GM23248 (cell line): ENCODE data around the gene EIF5B. TPM values are rescaled to one million over a fixed set of nuclear protein-coding genes. Genes with fewer than 3 reads are reported as not detected.
A peak's percentile ranks its signal among the peaks of the same experiment; 100 is the strongest.
"Not testable (repeated sequence)": the region's sequence is repeated elsewhere in the genome, so short reads cannot be mapped to it uniquely, and the experiment has no call there.

Experiments used
- DNase-seq: peaks from one replicate; pipeline ENCODE4 v3.0.0-alpha.2; 2015
- H2AFZ ChIP-seq: fragments of 200-600 bp; sonication (generic); 2 replicates; pipeline ENCODE4 v1.6.1; 2016; ENCODE audit warnings: antibody characterized with exemption
- H3F3A ChIP-seq: fragments of 200-600 bp; sonication (generic); 2 replicates; pipeline ENCODE4 v1.6.1; 2016; ENCODE audit warnings: mild to moderate bottlenecking, antibody characterized with exemption, mixed run types; ENCODE audit not compliant: insufficient read depth
- H3K27ac ChIP-seq: fragments of 200-600 bp; sonication (generic); 2 replicates; pipeline ENCODE4 v1.5.1; 2016; ENCODE audit warnings: mild to moderate bottlenecking
- H3K27me3 ChIP-seq: fragments of 200-600 bp; sonication (generic); replicated peaks from 2 replicates; pipeline ENCODE4 v1.6.1; 2016; ENCODE audit warnings: mild to moderate bottlenecking; ENCODE audit not compliant: insufficient read depth
- H3K36me3 ChIP-seq: fragments of 200-600 bp; sonication (generic); 2 replicates; pipeline ENCODE4 v1.6.1; 2016; ENCODE audit warnings: low read depth, mild to moderate bottlenecking
- H3K4me1 ChIP-seq: fragments of 200-600 bp; sonication (generic); 2 replicates; pipeline ENCODE4 v1.6.1; 2016; ENCODE audit warnings: mild to moderate bottlenecking; ENCODE audit not compliant: insufficient read depth
- H3K4me2 ChIP-seq: fragments of 200-600 bp; sonication (generic); one replicate; pipeline ENCODE4 v1.6.1; 2016; ENCODE audit warnings: mild to moderate bottlenecking; ENCODE audit not compliant: unreplicated experiment
- H3K4me3 ChIP-seq: fragments of 200-600 bp; sonication (generic); 2 replicates; pipeline ENCODE4 v1.5.1; 2016; ENCODE audit warnings: mild to moderate bottlenecking
- H3K79me2 ChIP-seq: fragments of 200-600 bp; sonication (generic); 2 replicates; pipeline ENCODE4 v1.6.1; 2016; ENCODE audit warnings: mild to moderate bottlenecking; ENCODE audit not compliant: insufficient read depth
- H3K9ac ChIP-seq: fragments of 200-600 bp; sonication (generic); 2 replicates; pipeline ENCODE4 v1.6.1; 2016; ENCODE audit warnings: mild to moderate bottlenecking
- H3K9me2 ChIP-seq: fragments of 200-600 bp; sonication (generic); 2 replicates; pipeline ENCODE4 v1.6.1; 2016; ENCODE audit warnings: mixed run types, mild to moderate bottlenecking, moderate library complexity; ENCODE audit not compliant: insufficient read depth
- H3K9me3 ChIP-seq: fragments of 200-600 bp; sonication (generic); one replicate; pipeline ENCODE4 v1.6.1; 2017; ENCODE audit warnings: low read depth
- H4K20me1 ChIP-seq: fragments of 200-600 bp; sonication (generic); 2 replicates; pipeline ENCODE4 v1.6.0; 2016; ENCODE audit not compliant: insufficient read depth
- EZH2 ChIP-seq: fragments of 200-600 bp; sonication (generic); IDR thresholded peaks from 2 replicates; pipeline ENCODE4 v1.6.1; 2018; ENCODE audit warnings: antibody characterized with exemption, mild to moderate bottlenecking; ENCODE audit not compliant: insufficient read depth, poor library complexity, severe bottlenecking
- EZH2phosphoT487 ChIP-seq: fragments of 200-600 bp; sonication (generic); IDR thresholded peaks from 2 replicates; pipeline ENCODE4 v1.6.1; 2018; ENCODE audit warnings: antibody characterized with exemption, moderate library complexity, mild to moderate bottlenecking, low read depth; ENCODE audit not compliant: insufficient read depth
- WGBS, 2 experiments: methylation state at CpG; one replicate each; pipeline ENCODE4 v1.1.6; 2015 to 2017; ENCODE audit warnings: low lambda C conversion rate in 2 of 2, low coverage in 1 of 2; ENCODE audit errors: missing lambda C conversion rate in 2 of 2; 5-methylcytosine and 5-hydroxymethylcytosine counted together
- in situ Hi-C: fragments of 300-500 bp; cut with MboI; formaldehyde crosslinking; loops from 2 replicates; pipeline ENCODE4 v1.15.0; 2020
- polyA plus RNA-seq: library from polyadenylated mRNA; unstranded; fragments of >200 nt; fragmentation: Nextera tagmentation; extraction: Ambion mirVana; gene quantifications from 2 replicates; pipeline ENCODE4 v1.2.1, GENCODE V29; 2016
- total RNA-seq: library from RNA; depleted of rRNA; stranded (reverse); fragments of >200 nt; shearing (Covaris generic); gene quantifications from 2 replicates; pipeline ENCODE4 v1.2.3, GENCODE V29; 2014

EIF5B gene
- total and polyA plus RNA-seq, 2 experiments from 2014 or later = 19.5 to 27.7 TPM

DNA sequence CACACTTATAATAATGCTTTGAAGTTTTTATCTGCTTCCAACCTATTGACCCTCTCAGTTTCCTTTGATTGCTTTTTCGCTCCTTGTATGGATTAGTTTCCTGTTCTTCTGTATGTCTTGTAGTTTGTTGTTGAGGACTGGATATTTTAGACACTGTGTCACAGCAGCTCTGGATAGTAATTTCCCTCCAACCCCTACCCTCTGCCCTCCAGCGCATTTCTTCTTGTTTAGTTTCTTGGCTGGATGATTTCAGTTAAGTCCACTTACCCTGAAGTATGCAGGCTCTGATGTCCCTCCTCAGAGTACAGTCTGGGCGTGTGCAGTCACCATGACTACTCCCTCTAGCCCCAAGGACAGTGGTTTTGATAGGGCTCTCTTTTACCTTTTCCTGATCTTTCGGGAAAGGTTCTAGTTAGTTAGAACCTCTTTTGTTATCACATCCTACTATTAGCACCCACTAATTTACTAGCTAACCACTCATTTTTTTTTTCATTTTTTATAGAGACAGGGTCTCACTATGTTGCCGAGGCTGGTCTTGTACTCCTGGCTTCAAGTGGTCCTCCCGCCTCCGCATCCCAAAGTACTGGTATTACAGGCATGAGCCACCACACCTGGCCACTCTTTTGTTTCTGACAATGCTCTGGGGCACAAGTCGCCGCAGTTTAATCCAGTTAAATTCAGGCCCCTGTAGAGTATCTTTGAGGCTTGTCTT is 19.9 kb upstream of the EIF5B start:
- H3K4me3 ChIP-seq = no peak overlapping the region
- H3K27me3 ChIP-seq = no peaks in the 10 kb centered on the region
- no peak overlapping the region for H2AFZ ChIP-seq
- H3K4me2 ChIP-seq = no peak overlapping the region
- no peaks in the 10 kb centered on the region for H3K4me1 ChIP-seq
- no peaks in the 10 kb centered on the region for H4K20me1 ChIP-seq
- H3K9me3 ChIP-seq = no peaks in the 10 kb centered on the region
- H3K36me3 ChIP-seq = peaks cover 43% of the 10 kb centered on the region
- in situ Hi-C loops = no loop called here
- no peaks in the 10 kb centered on the region for H3K9me2 ChIP-seq
- no peak for TF ChIP-seq EZH2phosphoT487
- no peak for TF ChIP-seq EZH2
- peaks cover 7% of the 10 kb centered on the region; the same call in 1 of the 2 replicates for H3F3A ChIP-seq
- peaks cover 12% of the 10 kb centered on the region; the same call in 1 of the 2 replicates for H3K79me2 ChIP-seq
- H3K9ac ChIP-seq = no peak overlapping the region
- no peak overlapping the region for H3K27ac ChIP-seq
- WGBS, 2 experiments = 96 to 98% methylated on average over 9 of the region's 9 CpGs
- no peak for DNase-seq

DNA sequence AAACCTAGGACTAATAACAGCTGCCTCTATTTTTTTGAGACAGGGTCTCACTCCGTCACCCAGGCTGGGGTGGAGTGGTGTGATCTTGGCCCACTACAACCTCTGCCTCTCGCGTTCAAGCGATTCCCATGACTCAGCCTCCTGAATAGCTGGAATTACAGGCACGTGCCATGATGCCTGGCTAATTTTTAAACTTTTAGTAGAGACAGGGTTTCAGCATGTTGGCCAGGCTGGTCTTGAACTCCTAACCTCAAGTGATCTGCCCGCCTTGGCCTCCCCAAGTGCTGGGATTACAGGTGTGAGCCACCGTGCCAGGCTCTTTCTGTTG is 19.4 kb upstream of the EIF5B start:
- H3K9me3 ChIP-seq, H3K4me1 ChIP-seq, H3K4me3 ChIP-seq, H3F3A ChIP-seq, H3K27ac ChIP-seq, H3K4me2 ChIP-seq, H3K9me2 ChIP-seq, DNase-seq, H2AFZ ChIP-seq, H3K27me3 ChIP-seq, H4K20me1 ChIP-seq, H3K9ac ChIP-seq, in situ Hi-C loops: not testable (repeated sequence)
- 96 to 98% methylated on average over 7 of the region's 7 CpGs for WGBS, 2 experiments
- Histone ChIP-seq H3K36me3 (peaks cover 45% of the 10 kb centered on the region), H3K79me2 (peaks cover 12% of the 10 kb centered on the region; the same call in 1 of the 2 replicates)

GRCh38 chr2:99325384-99325783 is 11.8 kb upstream of the EIF5B start:
- H3F3A ChIP-seq = peaks cover 20% of the 10 kb centered on the region
- peaks cover 68% of the 10 kb centered on the region for H3K36me3 ChIP-seq
- TF ChIP-seq EZH2phosphoT487 = no peak
- TF ChIP-seq EZH2 = no peak
- H3K9me3 ChIP-seq = no peaks in the 10 kb centered on the region
- no peak overlapping the region for H3K27ac ChIP-seq
- in situ Hi-C loops = no loop called here
- H3K9ac ChIP-seq = no peak overlapping the region
- WGBS, 2 experiments = 98 to 100% methylated on average over 5 of the region's 5 CpGs
- no peaks in the 10 kb centered on the region for H4K20me1 ChIP-seq
- H3K4me1 ChIP-seq = no peaks in the 10 kb centered on the region
- no peak overlapping the region for H3K4me3 ChIP-seq
- no peak for DNase-seq
- no peaks in the 10 kb centered on the region for H3K9me2 ChIP-seq
- H2AFZ ChIP-seq = no peak overlapping the region
- no peak overlapping the region for H3K4me2 ChIP-seq
- peaks cover 62% of the 10 kb centered on the region for H3K79me2 ChIP-seq
- H3K27me3 ChIP-seq = no peaks in the 10 kb centered on the region

GRCh38 chr2:99335911-99336803 is 1.0 kb upstream of the EIF5B start, which contains the start of gene TXNDC9:
Gene TXNDC9 (minus strand): TSS chr2:99336333. CDS start chr2:99333210, 3,123 bp downstream.
- TF ChIP-seq EZH2phosphoT487 = no peak
- TF ChIP-seq EZH2 = no peak
- DNase-seq = peak; percentile 100
- Histone ChIP-seq H3F3A (peaks cover 6% of the 10 kb centered on the region), H3K4me2 (peak within 1 kb of the TSS; percentile 100), H2AFZ (peak within 1 kb of the TSS; percentile 99), H3K9me2 (no peaks in the 10 kb centered on the region), H3K4me3 (peak within 1 kb of the TSS; percentile 92), H3K4me1 (peaks cover 25% of the 10 kb centered on the region), H4K20me1 (no peaks in the 10 kb centered on the region), H3K9me3 (no peaks in the 10 kb centered on the region), H3K27me3 (no peaks in the 10 kb centered on the region), H3K9ac (peak within 1 kb of the TSS; percentile 93), H3K27ac (peak within 1 kb of the TSS; percentile 85), H3K79me2 (peaks cover 89% of the 10 kb centered on the region), H3K36me3 (peaks cover 15% of the 10 kb centered on the region)
- WGBS, 2 experiments = 1 to 2% methylated on average over 59 to 60 of the region's 60 CpGs
- in situ Hi-C loops = no loop called here
